Brain microvascular endothelial cell (primary cell): ENCODE results near the gene SHE.
"Not testable (repeated sequence)": the region's sequence is repeated elsewhere in the genome, so short reads cannot be mapped to it uniquely, and the experiment has no call there.

Experiments used
- DNase-seq: peaks from one replicate; pipeline ENCODE4 v3.0.0-alpha.2; 2020
- H3K27ac ChIP-seq: fragments of 250-450 bp; sonication (Bioruptor Pico); 2 replicates; pipeline ENCODE4 v1.5.1; 2020; ENCODE audit warnings: mild to moderate bottlenecking, moderate library complexity
- H3K27me3 ChIP-seq: fragments of 250-450 bp; sonication (Bioruptor Pico); replicated peaks from 2 replicates; pipeline ENCODE4 v1.5.1; 2020; ENCODE audit warnings: mild to moderate bottlenecking
- H3K36me3 ChIP-seq: fragments of 250-450 bp; sonication (Bioruptor Pico); replicated peaks from 2 replicates; pipeline ENCODE4 v1.5.1; 2020; ENCODE audit warnings: mild to moderate bottlenecking
- H3K4me3 ChIP-seq: 2 replicates; pipeline ENCODE4 v1.5.1; 2011; ENCODE audit warnings: low read depth, mild to moderate bottlenecking, control low read depth, low read length, moderate library complexity
- in situ Hi-C: cut with HindIII; loops from 2 replicates; pipeline ENCODE4 v1.10.0; 2017; ENCODE audit warnings: low sequenced_read_pairs, low pct_ligation_motif_present
- TF ChIP-seq, protein P1 (sequence below): IDR thresholded peaks from 2 replicates; pipeline ENCODE4 v1.5.1; 2011; ENCODE audit warnings: low read depth, mild to moderate bottlenecking, moderate library complexity, low read length, control low read depth, inconsistent platforms; ENCODE audit errors: missing control alignments

The SHE gene

DNA sequence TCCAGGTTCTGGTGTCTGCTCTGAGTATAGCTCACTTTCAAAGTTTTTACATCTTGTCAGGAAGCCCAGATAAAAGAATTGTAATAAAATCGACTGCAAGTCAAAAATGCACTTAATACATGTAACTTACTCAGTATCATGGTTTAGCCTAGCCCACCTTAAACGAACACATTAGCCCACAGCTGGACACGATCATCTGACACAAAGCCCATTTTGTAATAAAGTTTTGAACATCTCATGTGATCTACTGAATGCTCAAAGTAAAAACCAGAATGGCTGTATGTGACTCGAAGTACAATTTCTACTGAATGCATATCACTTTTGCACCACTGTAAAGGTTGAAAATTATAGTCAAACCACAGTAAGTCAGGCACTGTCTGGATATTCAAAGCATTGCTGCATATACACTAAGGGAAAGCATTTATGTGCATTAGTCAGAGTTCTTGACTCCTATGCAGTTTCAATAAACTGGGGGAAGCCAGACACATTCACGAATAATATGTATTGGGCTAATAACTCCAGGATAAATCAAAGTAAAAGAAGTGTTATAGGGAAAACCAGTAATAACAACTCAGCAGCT lies 12.4 kb downstream of the SHE start:
- no peaks in the 10 kb centered on the region for H3K36me3 ChIP-seq
- in situ Hi-C loops = no loop called here
- TF ChIP-seq, protein P1, sequence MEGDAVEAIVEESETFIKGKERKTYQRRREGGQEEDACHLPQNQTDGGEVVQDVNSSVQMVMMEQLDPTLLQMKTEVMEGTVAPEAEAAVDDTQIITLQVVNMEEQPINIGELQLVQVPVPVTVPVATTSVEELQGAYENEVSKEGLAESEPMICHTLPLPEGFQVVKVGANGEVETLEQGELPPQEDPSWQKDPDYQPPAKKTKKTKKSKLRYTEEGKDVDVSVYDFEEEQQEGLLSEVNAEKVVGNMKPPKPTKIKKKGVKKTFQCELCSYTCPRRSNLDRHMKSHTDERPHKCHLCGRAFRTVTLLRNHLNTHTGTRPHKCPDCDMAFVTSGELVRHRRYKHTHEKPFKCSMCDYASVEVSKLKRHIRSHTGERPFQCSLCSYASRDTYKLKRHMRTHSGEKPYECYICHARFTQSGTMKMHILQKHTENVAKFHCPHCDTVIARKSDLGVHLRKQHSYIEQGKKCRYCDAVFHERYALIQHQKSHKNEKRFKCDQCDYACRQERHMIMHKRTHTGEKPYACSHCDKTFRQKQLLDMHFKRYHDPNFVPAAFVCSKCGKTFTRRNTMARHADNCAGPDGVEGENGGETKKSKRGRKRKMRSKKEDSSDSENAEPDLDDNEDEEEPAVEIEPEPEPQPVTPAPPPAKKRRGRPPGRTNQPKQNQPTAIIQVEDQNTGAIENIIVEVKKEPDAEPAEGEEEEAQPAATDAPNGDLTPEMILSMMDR = no peak
- no peak overlapping the region for H3K27ac ChIP-seq
- no peak overlapping the region for H3K4me3 ChIP-seq
- H3K27me3 ChIP-seq = peaks cover 39% of the 10 kb centered on the region
- DNase-seq = no peak

DNA sequence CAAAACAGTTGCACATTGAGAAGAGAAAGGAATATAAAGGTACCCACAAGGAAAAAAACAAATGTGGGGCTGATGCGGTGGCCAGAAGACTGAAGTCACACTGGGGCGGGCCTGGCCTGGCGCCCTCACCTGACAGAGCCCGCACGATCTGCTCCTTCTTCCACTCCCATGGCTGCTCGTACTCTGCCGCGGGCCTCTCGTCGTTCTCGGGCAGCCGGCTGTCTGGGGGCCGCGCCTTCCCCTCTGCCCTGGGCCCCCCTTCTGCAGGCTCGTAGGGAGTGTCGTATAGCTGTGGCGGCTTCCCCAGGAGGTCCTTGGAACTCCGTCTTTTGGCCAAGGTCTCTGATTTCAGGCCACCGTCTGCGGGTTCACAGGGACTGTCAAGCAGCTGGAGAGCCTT lies 13.3 kb downstream of the SHE start:
- in situ Hi-C loops = no loop called here
- Histone ChIP-seq H3K4me3 (no peak overlapping the region), H3K27ac (no peak overlapping the region), H3K36me3 (no peaks in the 10 kb centered on the region), H3K27me3 (peaks cover 39% of the 10 kb centered on the region)
- DNase-seq = no peak
- TF ChIP-seq, protein P1 = no peak

DNA sequence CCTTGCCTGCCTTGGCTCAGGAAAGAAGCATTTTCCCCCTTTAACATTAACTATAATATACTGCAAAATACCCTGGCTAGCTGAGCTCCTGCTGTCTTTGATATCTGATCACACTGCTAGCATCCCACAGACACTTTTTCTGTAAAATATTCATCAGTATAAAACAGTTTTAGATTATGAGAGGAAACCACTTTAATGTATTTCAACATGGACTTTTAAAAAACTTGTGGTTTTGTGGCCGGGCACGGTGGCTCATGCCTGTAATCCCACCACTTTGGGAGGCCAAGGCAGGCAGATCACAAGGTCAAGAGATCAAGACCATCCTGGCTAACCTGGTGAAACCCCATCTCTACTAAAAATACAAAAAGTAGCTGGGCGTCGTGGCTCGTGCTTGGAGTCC lies 15.5 kb downstream of the SHE start:
- DNase-seq, H3K27ac ChIP-seq, H3K4me3 ChIP-seq, in situ Hi-C loops, H3K36me3 ChIP-seq: not testable (repeated sequence)
- H3K27me3 ChIP-seq = peaks cover 22% of the 10 kb centered on the region

DNA sequence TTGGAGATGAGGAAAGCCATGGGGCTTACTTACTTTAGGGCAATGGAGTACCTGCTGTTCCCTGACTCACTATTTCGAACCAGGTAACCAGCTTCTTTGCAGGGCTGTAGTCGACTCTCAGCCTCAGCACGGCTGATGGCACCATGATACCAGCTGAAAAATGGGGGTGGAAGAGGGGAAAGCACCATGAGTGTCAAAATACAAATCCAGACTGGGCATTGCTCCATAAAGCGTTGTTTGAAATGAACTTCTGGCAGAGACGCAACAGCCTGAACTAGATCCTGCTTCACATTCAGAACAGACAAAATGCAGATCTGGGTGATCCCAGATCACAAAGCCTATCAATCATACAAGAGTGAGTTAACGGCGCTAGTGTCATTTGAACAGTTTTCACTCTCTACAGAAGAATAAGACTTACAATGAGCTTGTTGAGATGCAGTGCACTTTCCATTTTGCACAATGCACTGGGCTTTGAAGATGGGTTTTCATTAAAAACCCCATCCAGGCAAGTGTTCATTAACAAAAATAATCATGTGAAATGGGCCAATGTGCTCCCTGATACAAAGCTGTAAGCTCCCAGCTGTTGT lies 16.2 kb downstream of the SHE start:
- TF ChIP-seq, protein P1 = no peak
- Histone ChIP-seq H3K27ac (no peak overlapping the region), H3K36me3 (no peaks in the 10 kb centered on the region), H3K27me3 (peaks cover 15% of the 10 kb centered on the region), H3K4me3 (no peak overlapping the region)
- DNase-seq = no peak
- in situ Hi-C loops = no loop called here

DNA sequence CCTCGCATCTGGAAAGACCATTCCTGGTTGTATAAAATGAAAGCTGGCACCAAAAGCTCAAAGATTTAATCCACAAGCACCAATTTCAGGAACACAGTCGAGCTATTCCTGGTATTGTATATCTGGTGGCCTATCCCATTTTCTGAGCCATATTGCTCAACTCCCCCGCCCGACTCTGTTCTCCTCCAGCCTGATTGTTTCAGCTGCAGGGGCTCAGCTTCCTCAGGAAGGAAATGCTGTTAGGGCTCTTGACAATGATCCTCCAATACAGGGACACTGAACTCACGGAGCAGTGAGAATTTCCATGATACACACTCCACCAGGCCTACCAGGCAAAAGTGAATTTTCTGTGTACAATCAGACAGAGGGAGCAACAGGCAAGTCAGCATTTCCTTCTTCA lies 17.1 kb downstream of the SHE start:
- H3K36me3 ChIP-seq = no peaks in the 10 kb centered on the region
- DNase-seq = no peak
- no peak overlapping the region for H3K27ac ChIP-seq
- in situ Hi-C loops = no loop called here
- peaks cover 8% of the 10 kb centered on the region for H3K27me3 ChIP-seq
- TF ChIP-seq, protein P1 = no peak
- no peak overlapping the region for H3K4me3 ChIP-seq

DNA sequence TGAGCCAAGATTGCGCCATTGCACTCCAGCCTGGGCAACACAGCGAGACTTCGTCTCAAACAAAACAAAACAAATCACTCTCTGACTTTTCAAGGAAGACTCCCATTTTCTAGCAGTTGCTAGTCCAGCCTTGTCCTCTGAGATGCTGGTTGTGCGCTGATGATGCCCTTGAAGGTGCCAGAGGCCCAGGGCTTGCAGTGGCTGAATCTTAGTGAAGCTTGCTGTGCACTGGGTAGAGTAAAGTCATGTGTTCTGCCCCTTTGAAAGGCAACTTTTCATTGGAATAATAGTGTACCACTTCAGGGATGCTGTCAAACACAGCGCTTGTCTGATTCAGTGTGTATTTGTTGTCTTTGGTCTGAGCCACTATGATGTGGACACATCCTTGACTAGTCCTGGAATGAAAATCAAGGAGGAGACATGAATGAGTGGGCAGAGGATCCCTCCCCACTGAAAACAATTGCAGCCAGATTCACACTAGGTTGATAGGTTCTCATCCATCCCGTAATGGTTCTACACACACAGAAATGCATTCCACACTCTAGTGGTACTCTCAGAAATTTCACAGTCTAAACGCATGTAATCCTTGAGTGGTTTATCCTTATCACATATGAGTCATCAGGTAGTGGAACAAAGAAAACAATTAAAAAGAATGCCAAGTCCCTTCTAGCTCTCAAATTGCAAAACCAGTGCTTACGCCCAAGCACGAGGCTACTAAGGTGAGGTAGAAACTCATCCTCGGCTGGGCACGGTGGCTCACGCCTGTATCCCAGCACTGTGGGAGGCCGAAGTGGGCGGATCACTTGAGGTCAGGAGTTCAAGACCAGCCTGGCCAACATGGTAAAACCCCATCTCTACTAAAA lies 18.0 kb downstream of the SHE start:
- in situ Hi-C loops = no loop called here
- Histone ChIP-seq H3K4me3 (no peak overlapping the region), H3K27ac (no peak overlapping the region), H3K27me3 (peaks cover under 1% of the 10 kb centered on the region), H3K36me3 (no peaks in the 10 kb centered on the region)
- TF ChIP-seq, protein P1 = no peak
- DNase-seq = peak; percentile 77
